Measurements from ENCODE around the gene ZNF106.

GRCh38 chr15:42447599-42447998 is 43.3 kb downstream of the ZNF106 start:
- TF ChIP-seq CTCF (IDR thresholded peaks at IDR 0.05; ENCODE audit: poor library complexity) = no peak
- no peak for TF ChIP-seq EZH2 (IDR thresholded peaks at IDR 0.05; ENCODE audit: borderline replicate concordance)

Data from hepatocyte (in vitro differentiated cells).